PFSK-1 (cell line): ENCODE measurements around the gene ADAM11.

Experiments used
- FOXP2 ChIP-seq: optimal IDR thresholded peaks from 2 replicates; pipeline ENCODE3; 2011; ENCODE audit warnings: borderline replicate concordance, control low read depth, inconsistent platforms; ENCODE audit not compliant: insufficient read depth; ENCODE audit errors: extremely low read length, extremely low read depth
- POLR2AphosphoS5 ChIP-seq: IDR thresholded peaks from 2 replicates; pipeline ENCODE4 v1.6.1; 2012; ENCODE audit warnings: low read depth, mild to moderate bottlenecking, control low read depth, low read length, moderate library complexity
- REST ChIP-seq, 2 experiments: IDR thresholded peaks; 2 replicates each; pipeline versions ENCODE4 v1.6.1 to v1.8.0; 2011 to 2012; ENCODE audit warnings: low read depth in 2 of 2, low read length in 2 of 2, control low read depth in 1 of 2, inconsistent platforms in 1 of 2, mild to moderate bottlenecking in 1 of 2, moderate library complexity in 1 of 2; ENCODE audit not compliant: insufficient read depth in 1 of 2
- SIN3A ChIP-seq: IDR thresholded peaks from 2 replicates; pipeline ENCODE4 v1.6.1; 2012; ENCODE audit warnings: mild to moderate bottlenecking, low read length, moderate library complexity, borderline replicate concordance; ENCODE audit not compliant: insufficient read depth
- TAF1 ChIP-seq: IDR thresholded peaks from 2 replicates; pipeline ENCODE4 v1.6.1; 2012; ENCODE audit warnings: low read length, control low read depth, borderline replicate concordance; ENCODE audit not compliant: insufficient read depth

The ADAM11 gene

DNA sequence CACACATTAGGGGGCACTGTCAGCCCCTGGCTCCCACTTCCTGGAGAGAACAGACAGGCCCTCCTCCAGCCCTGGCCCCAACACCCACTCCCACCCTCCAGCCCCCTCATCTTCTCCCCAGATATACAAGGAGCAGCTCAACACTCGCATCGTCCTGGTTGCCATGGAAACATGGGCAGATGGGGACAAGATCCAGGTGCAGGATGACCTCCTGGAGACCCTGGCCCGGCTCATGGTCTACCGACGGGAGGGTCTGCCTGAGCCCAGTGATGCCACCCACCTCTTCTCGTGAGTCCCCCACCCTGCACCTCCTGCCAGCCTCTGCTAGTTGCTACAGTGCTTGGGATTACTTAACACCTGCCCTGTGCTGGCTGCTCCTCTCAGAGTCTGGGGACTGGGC, 14.4 kb downstream of the ADAM11 start:
- TF ChIP-seq SIN3A (no peak), POLR2AphosphoS5 (no peak), FOXP2 (no peak), TAF1 (no peak), REST (IDR thresholded peaks at IDR 0.05; ENCODE audit: insufficient read depth in 1 of 2, low read depth in 2 of 2, low read length in 2 of 2) (no peak)

- TF ChIP-seq POLR2AphosphoS5, result no peak
- TF ChIP-seq FOXP2, result no peak
- 0 out of 4 replicates have a peak, but pooled peaks of 1 of the 2 experiments have one; percentile 17 for TF ChIP-seq REST (IDR thresholded peaks at IDR 0.05; ENCODE audit: insufficient read depth in 1 of 2, low read depth in 2 of 2, low read length in 2 of 2)
- no peak for TF ChIP-seq SIN3A
- no peak for TF ChIP-seq TAF1
Measured at GRCh38 chr17:44774271-44775135, 15.7 kb downstream of the ADAM11 start.

- TF ChIP-seq POLR2AphosphoS5 (peak; percentile 57; the same call in 1 of the 2 replicates), SIN3A (no peak), TAF1 (no peak), FOXP2 (no peak), REST (IDR thresholded peaks at IDR 0.05; ENCODE audit: insufficient read depth in 1 of 2, low read depth in 2 of 2, low read length in 2 of 2) (no peak)
Measured at GRCh38 chr17:44775136-44775837, 16.5 kb downstream of the ADAM11 start.

DNA sequence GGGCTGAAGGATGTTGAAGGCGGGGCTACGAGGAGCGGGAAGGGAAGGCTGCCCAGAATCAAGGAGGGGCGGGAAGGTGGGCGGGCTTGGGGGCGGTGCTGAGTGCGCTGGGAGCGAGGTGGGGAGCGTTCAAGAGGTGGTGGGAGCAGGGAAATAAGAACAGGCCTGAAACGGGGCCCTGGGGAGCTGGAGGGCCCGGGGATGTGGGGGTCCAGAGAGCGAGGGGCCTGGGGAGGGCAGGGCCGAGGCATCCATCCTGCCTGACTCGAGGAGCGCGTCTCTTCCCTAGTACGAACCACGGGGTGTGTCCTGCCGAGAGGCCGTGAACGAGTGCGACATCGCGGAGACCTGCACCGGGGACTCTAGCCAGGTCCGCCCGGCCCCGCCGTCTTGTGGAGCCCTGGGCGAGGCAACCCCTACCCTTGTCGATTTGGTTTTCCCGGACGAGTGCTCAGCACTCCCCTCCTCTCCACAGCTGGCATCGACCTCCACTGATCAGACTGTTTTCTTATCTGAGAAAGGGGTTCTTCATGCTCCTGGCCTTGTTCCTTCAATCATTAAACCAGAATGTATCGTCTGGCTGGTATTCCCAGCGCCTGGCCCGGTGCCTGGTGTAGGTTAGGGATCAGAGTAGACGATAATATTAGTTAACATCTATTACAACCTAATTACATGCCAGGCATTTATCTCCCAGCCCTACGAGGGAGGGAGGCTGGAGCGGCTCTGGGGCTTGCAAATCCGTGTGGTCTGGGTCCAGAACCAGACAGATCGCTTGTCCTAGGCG, 17.2 kb downstream of the ADAM11 start:
- TF ChIP-seq FOXP2 (no peak), POLR2AphosphoS5 (no peak; the same call in 1 of the 2 replicates), SIN3A (no peak), TAF1 (no peak), REST (IDR thresholded peaks at IDR 0.05; ENCODE audit: insufficient read depth in 1 of 2, low read depth in 2 of 2, low read length in 2 of 2) (no peak)
